Retinal pigment epithelial cell (primary cell): Measurements from ENCODE around the gene CEACAM3.

Source experiments
- DNase-seq: peaks from one replicate; pipeline ENCODE4 v3.0.0-alpha.2; 2010; ENCODE audit warnings: low read depth
- H3K4me3 ChIP-seq: 2 replicates; pipeline ENCODE4 v1.5.1; 2011; ENCODE audit warnings: mild to moderate bottlenecking, low read length, control low read depth, moderate library complexity
- CTCF ChIP-seq: conservative IDR thresholded peaks from 2 replicates; pipeline ENCODE4 v1.5.1; 2011; ENCODE audit warnings: low read depth, low read length, control low read depth, inconsistent platforms

The CEACAM3 gene

GRCh38 chr19:41807176-41807575 lies 10.8 kb downstream of the CEACAM3 start:
- DNase-seq = no peak
- H3K4me3 ChIP-seq = no peak overlapping the region
- no peak for TF ChIP-seq CTCF

- no peak overlapping the region for H3K4me3 ChIP-seq
- DNase-seq = no peak
- no peak for TF ChIP-seq CTCF
Observed at GRCh38 chr19:41808663-41809566, 12.5 kb downstream of the CEACAM3 start.

- H3K4me3 ChIP-seq = no peak overlapping the region
- TF ChIP-seq CTCF = no peak
- no peak for DNase-seq
Observed at GRCh38 chr19:41810301-41810700, 13.9 kb downstream of the CEACAM3 start.

- TF ChIP-seq CTCF = no peak
- DNase-seq = no peak
- no peak overlapping the region for H3K4me3 ChIP-seq
Observed at GRCh38 chr19:41811036-41811435, 14.6 kb downstream of the CEACAM3 start.

GRCh38 chr19:41811981-41812380 lies 15.6 kb downstream of the CEACAM3 start:
- DNase-seq = no peak
- no peak overlapping the region for H3K4me3 ChIP-seq
- no peak for TF ChIP-seq CTCF

GRCh38 chr19:41813911-41814310 lies 17.5 kb downstream of the CEACAM3 start:
- no peak overlapping the region for H3K4me3 ChIP-seq
- no peak for DNase-seq
- TF ChIP-seq CTCF = no peak

GRCh38 chr19:41815301-41815700 lies 18.9 kb downstream of the CEACAM3 start:
- no peak for DNase-seq
- TF ChIP-seq CTCF = no peak
- no peak overlapping the region for H3K4me3 ChIP-seq
